ENCODE data around the gene AREL1.

GRCh38 chr14:74682169-74682952 is 30.5 kb downstream of the AREL1 start:
- TF ChIP-seq EP300 (IDR thresholded peaks at IDR 0.05) (no peak), CTCF (IDR thresholded peaks at IDR 0.05) (no peak)

All from ovary (tissue), 3 donors.